IMR-90 (cell line): ENCODE data around the gene MALT1. TPM values are rescaled to one million over a fixed set of nuclear protein-coding genes. Genes with fewer than 3 reads are reported as not detected.
A peak's percentile ranks its signal among the peaks of the same experiment; 100 is the strongest.

Experiments
- ATAC-seq: fragments of 200-7000 bp; cut with Tn5 transposase; 2 replicates; pipeline ENCODE4 v1.9.1; 2020; ENCODE audit warnings: low read depth, mild to moderate bottlenecking, moderate library complexity
- BruUV-seq: library from RNA; stranded (reverse); fragments of 400-500 nt; replicated peaks from 2 replicates; lab custom pipeline; 2021; lab: Mats Ljungman, UMichigan
- CTCF ChIA-PET: fragments of 300-600 bp; formaldehyde crosslinking; extraction: SDS; loops from one replicate; lab custom pipeline; 2021; ENCODE audit warnings: antibody characterized with exemption; lab: Yijun Ruan, JAX
- POLR2A ChIA-PET: fragments of 300-600 bp; sonication (Branson Sonifier 250); formaldehyde crosslinking; loops from one replicate; lab custom pipeline; 2022; ENCODE audit warnings: antibody characterized with exemption; ENCODE audit not compliant: unreplicated experiment; lab: Charles Lee
- DNase-seq: peaks from one replicate; pipeline ENCODE4 v3.0.0; 2013
- H2AFZ ChIP-seq: replicated peaks from 2 replicates; pipeline ENCODE3; 2013; ENCODE audit warnings: low read length, mild to moderate bottlenecking; ENCODE audit not compliant: poor library complexity
- H2AK5ac ChIP-seq: 2 replicates; pipeline ENCODE4 v1.6.1; 2013; ENCODE audit warnings: low read depth, low read length, inconsistent platforms
- H2AK9ac ChIP-seq: replicated peaks from 2 replicates; pipeline ENCODE3; 2013; ENCODE audit warnings: mild to moderate bottlenecking, low read depth, low read length, moderate library complexity; ENCODE audit not compliant: poor library complexity
- H2BK120ac ChIP-seq: 2 replicates; pipeline ENCODE4 v1.6.1; 2013; ENCODE audit warnings: low read depth, low read length, inconsistent platforms
- H2BK15ac ChIP-seq: 3 replicates; pipeline ENCODE4 v1.6.1; 2013; ENCODE audit warnings: low read depth, low read length, inconsistent platforms
- H2BK20ac ChIP-seq: 2 replicates; pipeline ENCODE4 v1.6.1; 2013; ENCODE audit warnings: low read depth, mild to moderate bottlenecking, inconsistent platforms, low read length, moderate library complexity
- H2BK5ac ChIP-seq: 2 replicates; pipeline ENCODE4 v1.6.1; 2013; ENCODE audit warnings: mild to moderate bottlenecking, low read depth, low read length, inconsistent platforms; ENCODE audit not compliant: poor library complexity, severe bottlenecking
- H3K14ac ChIP-seq: replicated peaks from 2 replicates; pipeline ENCODE4 v1.6.1; 2013; ENCODE audit warnings: low read depth, low read length, inconsistent platforms
- H3K18ac ChIP-seq: 2 replicates; pipeline ENCODE4 v1.6.1; 2013; ENCODE audit warnings: low read depth, low read length, control low read depth
- H3K23ac ChIP-seq: 2 replicates; pipeline ENCODE4 v1.6.1; 2013; ENCODE audit warnings: low read depth, low read length, inconsistent platforms
- H3K27ac ChIP-seq: 2 replicates; pipeline ENCODE4 v1.5.1; 2013; ENCODE audit warnings: mild to moderate bottlenecking, control low read depth, low read length; ENCODE audit not compliant: insufficient read depth
- H3K27me3 ChIP-seq: 2 replicates; pipeline ENCODE4 v1.6.1; 2013; ENCODE audit warnings: low read length; ENCODE audit not compliant: control insufficient read depth, insufficient read depth
- H3K36me3 ChIP-seq: 2 replicates; pipeline ENCODE4 v1.6.1; 2013; ENCODE audit warnings: low read length, mixed read lengths; ENCODE audit not compliant: control insufficient read depth, insufficient read depth
- H3K4ac ChIP-seq: 2 replicates; pipeline ENCODE4 v1.6.1; 2013; ENCODE audit warnings: low read depth, low read length, inconsistent platforms
- H3K4me1 ChIP-seq: 2 replicates; pipeline ENCODE4 v1.6.1; 2013; ENCODE audit warnings: low read length, mixed read lengths; ENCODE audit not compliant: control insufficient read depth, insufficient read depth
- H3K4me2 ChIP-seq: 2 replicates; pipeline ENCODE4 v1.6.1; 2013; ENCODE audit warnings: low read depth, mild to moderate bottlenecking, control low read depth, low read length, moderate library complexity
- H3K4me3 ChIP-seq: 2 replicates; pipeline ENCODE4 v1.5.1; 2013; ENCODE audit warnings: low read depth, mild to moderate bottlenecking, control low read depth, low read length, moderate library complexity; ENCODE audit not compliant: insufficient read depth
- H3K56ac ChIP-seq: 2 replicates; pipeline ENCODE4 v1.6.1; 2013; ENCODE audit warnings: low read length, inconsistent platforms; ENCODE audit not compliant: insufficient read depth; ENCODE audit errors: extremely low read depth
- H3K79me1 ChIP-seq, 2 experiments: 2 replicates each; pipeline ENCODE4 v1.6.1; 2013; ENCODE audit warnings: low read length in 2 of 2, inconsistent platforms in 1 of 2, low read depth in 1 of 2
- H3K9ac ChIP-seq: 2 replicates; pipeline ENCODE4 v1.6.1; 2013; ENCODE audit warnings: low read depth, low read length, control low read depth
- H3K9me1 ChIP-seq: 2 replicates; pipeline ENCODE4 v1.6.1; 2013; ENCODE audit warnings: low read length, inconsistent platforms; ENCODE audit not compliant: insufficient read depth
- H3K9me3 ChIP-seq: 2 replicates; pipeline ENCODE4 v1.6.1; 2013; ENCODE audit warnings: low read length; ENCODE audit not compliant: control insufficient read depth, insufficient read depth
- H4K20me1 ChIP-seq: 2 replicates; pipeline ENCODE4 v1.6.1; 2013; ENCODE audit warnings: low read length, inconsistent platforms; ENCODE audit not compliant: insufficient read depth
- H4K5ac ChIP-seq: 2 replicates; pipeline ENCODE4 v1.6.1; 2013; ENCODE audit warnings: mild to moderate bottlenecking, low read depth, low read length, control low read depth
- H4K8ac ChIP-seq, 2 experiments: 2 replicates each; pipeline ENCODE4 v1.6.1; 2013; ENCODE audit warnings: low read depth in 2 of 2, low read length in 2 of 2, control low read depth in 1 of 2, inconsistent platforms in 1 of 2
- H4K91ac ChIP-seq: 2 replicates; pipeline ENCODE4 v1.6.1; 2013; ENCODE audit warnings: low read depth, low read length, inconsistent platforms; ENCODE audit not compliant: insufficient read depth
- BHLHE40 ChIP-seq: fragments of 150-350 bp; IDR thresholded peaks from 2 replicates; pipeline ENCODE4 v1.6.1; 2016; ENCODE audit warnings: mild to moderate bottlenecking, low read depth, low read length
- CHD1 ChIP-seq: IDR thresholded peaks from 2 replicates; pipeline ENCODE4 v1.6.1; 2012; ENCODE audit warnings: low read depth, low read length, improper control_type of control experiment
- FOS ChIP-seq: fragments of 150-350 bp; IDR thresholded peaks from 2 replicates; pipeline ENCODE4 v1.6.1; 2016; ENCODE audit warnings: low read depth, low read length
- MAFK ChIP-seq: IDR thresholded peaks from 2 replicates; pipeline ENCODE4 v1.6.1; 2012; ENCODE audit warnings: low read depth, low read length, improper control_type of control experiment
- MAZ ChIP-seq: IDR thresholded peaks from 2 replicates; pipeline ENCODE4 v1.6.1; 2012; ENCODE audit warnings: low read depth, mild to moderate bottlenecking, low read length, improper control_type of control experiment, moderate library complexity, borderline replicate concordance
- MXI1 ChIP-seq: IDR thresholded peaks from 2 replicates; pipeline ENCODE4 v1.6.1; 2012; ENCODE audit warnings: low read depth, mild to moderate bottlenecking, low read length, moderate library complexity, borderline replicate concordance
- NFE2L2 ChIP-seq: fragments of 150-350 bp; IDR thresholded peaks from 2 replicates; pipeline ENCODE4 v1.6.1; 2016; ENCODE audit warnings: low read depth, mild to moderate bottlenecking, low read length
- RAD21 ChIP-seq: IDR thresholded peaks from 2 replicates; pipeline ENCODE4 v1.6.1; 2012; ENCODE audit warnings: low read length, improper control_type of control experiment
- RFX5 ChIP-seq: IDR thresholded peaks from 2 replicates; pipeline ENCODE4 v1.8.0; 2012; ENCODE audit warnings: low read depth, mild to moderate bottlenecking, low read length, moderate library complexity
- SMC3 ChIP-seq: fragments of 150-350 bp; IDR thresholded peaks from 2 replicates; pipeline ENCODE4 v1.6.1; 2016; ENCODE audit warnings: low read depth, mild to moderate bottlenecking, antibody characterized with exemption, low read length, moderate library complexity
- USF2 ChIP-seq: fragments of 150-350 bp; IDR thresholded peaks from 2 replicates; pipeline ENCODE4 v1.6.1; 2017; ENCODE audit warnings: mild to moderate bottlenecking, antibody characterized with exemption, low read length, low read depth
- WGBS, 2 experiments: methylation state at CpG; one replicate each; pipeline versions ENCODE4 v1.1.5 to v1.1.7; 2013; ENCODE audit warnings: missing lambda C conversion rate in 2 of 2; ENCODE audit not compliant: insufficient read length in 1 of 2; ENCODE audit errors: extremely low coverage in 2 of 2; 5-methylcytosine and 5-hydroxymethylcytosine counted together
- dilution Hi-C: fragments of 300-500 bp; cut with HindIII; formaldehyde crosslinking; loops from one replicate; pipeline ENCODE4 v1.14.3; 2018; ENCODE audit warnings: low sequenced_read_pairs; ENCODE audit not compliant: unreplicated experiment
- in situ Hi-C: fragments of 300-500 bp; cut with MboI; formaldehyde crosslinking; loops from 3 replicates; pipeline ENCODE4 v1.14.3; 2019; ENCODE audit warnings: low sequenced_read_pairs, inconsistent platforms, mixed read lengths
- intact Hi-C: fragments of 100-400 bp; cut with micrococcal nuclease; formaldehyde crosslinking; loops from 2 replicates; pipeline ENCODE4 v1.10.0; 2022
- polyA plus RNA-seq, 3 experiments: library from polyadenylated mRNA; depleted of rRNA; stranded (reverse); fragments of >200 nt; gene quantifications; 2 replicates each; pipeline ENCODE4 v1.2.3, GENCODE V29; 2012; ENCODE audit warnings: low replicate concordance in 1 of 3
- total RNA-seq: library from RNA; depleted of rRNA; stranded (reverse); fragments of >200 nt; gene quantifications from 2 replicates; pipeline ENCODE4 v1.2.3, GENCODE V29; 2012

The MALT1 gene
- total and polyA plus RNA-seq, 2 of the 4 experiments (the other 2 are of a cell fraction) = 8.3 to 25.3 TPM

DNA sequence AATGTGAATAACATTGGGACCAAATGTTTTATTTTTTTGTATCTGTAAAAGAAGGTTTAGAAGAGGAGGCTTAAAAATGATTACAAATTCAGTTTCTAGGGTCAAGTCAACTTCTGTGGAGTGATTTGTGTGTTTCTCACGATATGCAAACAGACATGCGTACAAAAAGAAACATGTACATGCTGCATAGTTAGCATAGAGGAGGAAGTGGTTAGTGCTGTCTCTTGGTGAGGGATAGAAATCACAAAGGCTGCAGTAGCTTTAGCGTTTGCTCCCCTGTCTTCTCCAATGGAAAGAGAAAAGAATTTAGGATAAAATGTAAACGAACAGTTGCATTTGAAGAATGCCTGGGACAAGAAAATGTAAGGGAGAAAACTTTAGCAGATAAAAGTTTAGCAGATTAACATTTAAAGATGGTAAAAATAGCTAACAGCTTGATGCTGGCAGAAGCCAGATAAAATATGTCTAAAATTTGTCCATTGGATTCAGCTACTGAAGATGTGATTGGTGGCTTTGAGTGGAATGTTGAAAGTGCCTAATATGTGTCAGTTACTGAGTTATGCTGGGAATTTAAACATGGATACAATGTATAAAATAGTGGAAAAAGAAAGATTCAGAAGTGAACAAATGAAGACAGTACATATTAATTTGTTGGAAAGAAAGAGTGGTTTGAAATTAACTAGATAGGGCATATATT, 44.9 kb downstream of the MALT1 start:
- no peak overlapping the region for H3K56ac ChIP-seq
- H4K8ac ChIP-seq = peak overlapping the region in 1 of 2 experiments; percentile 3; a peak in 1 of 4 replicates
- no peaks in the 10 kb centered on the region for H3K27me3 ChIP-seq
- H2AK9ac ChIP-seq = no peak overlapping the region
- peak overlapping the region; percentile 43; the same call in 1 of the 2 replicates for H3K14ac ChIP-seq
- H4K20me1 ChIP-seq = 0 out of 2 replicates have a peak, but pooled peaks cover 3% of the 10 kb centered on the region
- H3K27ac ChIP-seq = no peak overlapping the region
- peak overlapping the region; percentile 49; the same call in 1 of the 2 replicates for H3K23ac ChIP-seq
- H2AK5ac ChIP-seq = no peak overlapping the region
- H4K91ac ChIP-seq = no peak overlapping the region
- BruUV-seq = no TSS peak
- H3K36me3 ChIP-seq = peaks cover 2% of the 10 kb centered on the region; the same call in 1 of the 2 replicates
- no peak overlapping the region for H3K9ac ChIP-seq
- no peak for TF ChIP-seq SMC3
- no peak for TF ChIP-seq BHLHE40
- no peak for TF ChIP-seq FOS
- TF ChIP-seq NFE2L2 = no peak
- TF ChIP-seq RFX5 = no peak
- TF ChIP-seq CHD1 = no peak
- no peak for TF ChIP-seq USF2
- TF ChIP-seq RAD21 = no peak
- no peak for TF ChIP-seq MAZ
- TF ChIP-seq MAFK = no peak
- no peak for TF ChIP-seq MXI1
- no peak overlapping the region for H2AFZ ChIP-seq
- CTCF ChIA-PET = interaction anchor here (0.5 to 1.9 kb wide), 2 partner anchors 48 to 529 kb away, joined by 3 to 4 read pairs; no protein-coding TSS in a partner anchor
- H3K79me1 ChIP-seq = peaks cover 0 to 6% of the 10 kb centered on the region in 2 experiments; a peak in 1 of 4 replicates
- peaks cover 3% of the 10 kb centered on the region; the same call in 1 of the 2 replicates for H3K9me1 ChIP-seq
- H3K18ac ChIP-seq = peak overlapping the region; percentile 5; the same call in 1 of the 2 replicates
- peaks cover 5% of the 10 kb centered on the region; the same call in 1 of the 2 replicates for H3K4me1 ChIP-seq
- 0 out of 2 replicates have a peak overlapping the region, but pooled peaks have one; percentile 5 for H3K4ac ChIP-seq
- intact Hi-C loops (loop anchor here (5.0 kb wide), 2 partner anchors 39 to 139 kb away; no protein-coding TSS in a partner anchor), in situ Hi-C loops (no loop called here), dilution Hi-C loops (no loop called here)
- peak; percentile 91 for ATAC-seq
- peak; percentile 56 for DNase-seq
- no peak overlapping the region for H3K4me3 ChIP-seq
- POLR2A ChIA-PET = no interaction called here
- H4K5ac ChIP-seq = no peak overlapping the region
- H2BK15ac ChIP-seq = no peak overlapping the region
- no peaks in the 10 kb centered on the region for H3K9me3 ChIP-seq
- peak overlapping the region; percentile 65 for H2BK120ac ChIP-seq
- WGBS, 2 experiments = 0% methylated on average over 2 of the region's 4 CpGs; no CpG with 5 or more reads in 1 of the 2 experiments
- peak overlapping the region; percentile 53; the same call in 1 of the 2 replicates for H3K4me2 ChIP-seq
- peak overlapping the region; percentile 15; the same call in 1 of the 2 replicates for H2BK20ac ChIP-seq
- H2BK5ac ChIP-seq = peak overlapping the region; percentile 87
